GM23338 (cell line): Measurements from ENCODE around the gene SLC5A5. TPM values are rescaled to one million over a fixed set of nuclear protein-coding genes. Genes with fewer than 3 reads are reported as not detected.
A peak's percentile ranks its signal among the peaks of the same experiment; 100 is the strongest.

Experiments
- CREB1 ChIP-seq: fragments of 250-450 bp; sonication (Bioruptor Pico); IDR thresholded peaks from 2 replicates; pipeline ENCODE4 v1.5.0; 2020; ENCODE audit warnings: low read depth, mild to moderate bottlenecking, moderate library complexity
- EZH2 ChIP-seq: fragments of 200-600 bp; sonication (generic); IDR thresholded peaks from one replicate; pipeline ENCODE4 v1.8.0; 2017; ENCODE audit warnings: antibody characterized with exemption, mild to moderate bottlenecking, low read depth; ENCODE audit not compliant: unreplicated experiment
- EZH2phosphoT487 ChIP-seq: fragments of 200-600 bp; sonication (generic); IDR thresholded peaks from one replicate; pipeline ENCODE4 v1.8.1; 2018; ENCODE audit warnings: antibody characterized with exemption; ENCODE audit not compliant: unreplicated experiment
- JUNB ChIP-seq: IDR thresholded peaks from one replicate; pipeline ENCODE4 v1.6.1; 2016; ENCODE audit warnings: antibody characterized with exemption; ENCODE audit not compliant: unreplicated experiment
- POLR2AphosphoS5 ChIP-seq: IDR thresholded peaks from 2 replicates; pipeline ENCODE4 v1.6.1; 2016; ENCODE audit warnings: antibody characterized with exemption, low read depth
- STAT1 ChIP-seq: IDR thresholded peaks from one replicate; pipeline ENCODE4 v1.6.1; 2016; ENCODE audit warnings: antibody characterized with exemption; ENCODE audit not compliant: unreplicated experiment
- ZNF331 ChIP-seq: fragments of 250-450 bp; sonication (Bioruptor Pico); IDR thresholded peaks from 2 replicates; pipeline ENCODE4 v1.5.0; 2020; ENCODE audit warnings: low read depth, mild to moderate bottlenecking, moderate library complexity
- polyA plus RNA-seq: library from polyadenylated mRNA; unstranded; fragments of >200 nt; fragmentation: Nextera tagmentation; extraction: Ambion mirVana; gene quantifications from 2 replicates; pipeline ENCODE4 v1.2.1, GENCODE V29; 2016
- total RNA-seq: library from RNA; depleted of rRNA; stranded (reverse); fragments of >200 nt; shearing (Covaris generic); gene quantifications from 2 replicates; pipeline ENCODE4 v1.2.3, GENCODE V29; 2014
- TF ChIP-seq, protein P1 (sequence below): fragments of 250-450 bp; sonication (Bioruptor Pico); IDR thresholded peaks from 2 replicates; pipeline ENCODE4 v1.5.0; 2020; ENCODE audit warnings: mild to moderate bottlenecking, moderate library complexity
- TF ChIP-seq, protein P2 (sequence below): IDR thresholded peaks from one replicate; pipeline ENCODE4 v1.6.1; 2018; ENCODE audit warnings: antibody characterized with exemption; ENCODE audit not compliant: unreplicated experiment

Gene SLC5A5
- total and polyA plus RNA-seq, 2 experiments from 2014 or later: 1.0 to 2.1 TPM

DNA sequence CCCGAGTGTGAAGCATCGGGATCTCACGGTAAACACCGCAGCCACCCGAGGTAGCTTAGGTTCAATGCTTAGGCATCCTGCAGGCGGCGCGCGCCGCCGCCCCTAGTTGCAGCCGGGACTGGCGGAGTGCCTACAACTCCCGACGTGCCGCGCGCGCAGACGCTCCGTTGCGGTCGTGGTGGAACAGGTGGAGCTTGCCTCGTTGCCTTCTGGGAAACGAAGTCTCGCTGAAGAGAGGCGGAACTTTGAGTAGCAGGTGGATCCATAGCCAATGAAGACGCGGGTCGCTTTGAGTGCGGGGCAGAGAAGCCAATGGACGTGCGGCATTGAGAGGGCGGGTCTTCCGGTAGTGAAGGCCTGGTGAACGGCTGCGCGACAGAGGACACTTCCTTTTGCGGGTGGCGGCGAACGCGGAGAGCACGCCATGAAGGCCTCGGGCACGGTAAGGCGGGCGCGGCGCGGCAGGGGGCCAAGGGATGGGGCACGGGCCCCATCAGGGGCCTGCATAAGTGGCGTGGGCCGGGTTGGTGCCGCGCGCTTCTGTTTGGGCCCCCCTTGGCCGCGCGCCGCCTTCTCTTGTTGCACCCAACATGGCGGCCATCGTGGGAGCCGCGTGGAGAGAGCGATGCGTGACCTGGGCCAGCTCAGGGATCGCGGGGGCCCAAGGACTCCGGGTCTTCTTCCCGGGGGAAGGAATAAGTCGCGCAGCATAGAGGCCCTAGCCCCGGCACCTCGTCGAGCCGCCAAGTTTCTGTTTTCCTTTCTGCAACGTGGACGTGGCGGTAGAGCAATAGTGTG lies 12.0 kb upstream of the SLC5A5 start, which contains the start of gene RPL18A (continued):
- TF ChIP-seq, protein P1, sequence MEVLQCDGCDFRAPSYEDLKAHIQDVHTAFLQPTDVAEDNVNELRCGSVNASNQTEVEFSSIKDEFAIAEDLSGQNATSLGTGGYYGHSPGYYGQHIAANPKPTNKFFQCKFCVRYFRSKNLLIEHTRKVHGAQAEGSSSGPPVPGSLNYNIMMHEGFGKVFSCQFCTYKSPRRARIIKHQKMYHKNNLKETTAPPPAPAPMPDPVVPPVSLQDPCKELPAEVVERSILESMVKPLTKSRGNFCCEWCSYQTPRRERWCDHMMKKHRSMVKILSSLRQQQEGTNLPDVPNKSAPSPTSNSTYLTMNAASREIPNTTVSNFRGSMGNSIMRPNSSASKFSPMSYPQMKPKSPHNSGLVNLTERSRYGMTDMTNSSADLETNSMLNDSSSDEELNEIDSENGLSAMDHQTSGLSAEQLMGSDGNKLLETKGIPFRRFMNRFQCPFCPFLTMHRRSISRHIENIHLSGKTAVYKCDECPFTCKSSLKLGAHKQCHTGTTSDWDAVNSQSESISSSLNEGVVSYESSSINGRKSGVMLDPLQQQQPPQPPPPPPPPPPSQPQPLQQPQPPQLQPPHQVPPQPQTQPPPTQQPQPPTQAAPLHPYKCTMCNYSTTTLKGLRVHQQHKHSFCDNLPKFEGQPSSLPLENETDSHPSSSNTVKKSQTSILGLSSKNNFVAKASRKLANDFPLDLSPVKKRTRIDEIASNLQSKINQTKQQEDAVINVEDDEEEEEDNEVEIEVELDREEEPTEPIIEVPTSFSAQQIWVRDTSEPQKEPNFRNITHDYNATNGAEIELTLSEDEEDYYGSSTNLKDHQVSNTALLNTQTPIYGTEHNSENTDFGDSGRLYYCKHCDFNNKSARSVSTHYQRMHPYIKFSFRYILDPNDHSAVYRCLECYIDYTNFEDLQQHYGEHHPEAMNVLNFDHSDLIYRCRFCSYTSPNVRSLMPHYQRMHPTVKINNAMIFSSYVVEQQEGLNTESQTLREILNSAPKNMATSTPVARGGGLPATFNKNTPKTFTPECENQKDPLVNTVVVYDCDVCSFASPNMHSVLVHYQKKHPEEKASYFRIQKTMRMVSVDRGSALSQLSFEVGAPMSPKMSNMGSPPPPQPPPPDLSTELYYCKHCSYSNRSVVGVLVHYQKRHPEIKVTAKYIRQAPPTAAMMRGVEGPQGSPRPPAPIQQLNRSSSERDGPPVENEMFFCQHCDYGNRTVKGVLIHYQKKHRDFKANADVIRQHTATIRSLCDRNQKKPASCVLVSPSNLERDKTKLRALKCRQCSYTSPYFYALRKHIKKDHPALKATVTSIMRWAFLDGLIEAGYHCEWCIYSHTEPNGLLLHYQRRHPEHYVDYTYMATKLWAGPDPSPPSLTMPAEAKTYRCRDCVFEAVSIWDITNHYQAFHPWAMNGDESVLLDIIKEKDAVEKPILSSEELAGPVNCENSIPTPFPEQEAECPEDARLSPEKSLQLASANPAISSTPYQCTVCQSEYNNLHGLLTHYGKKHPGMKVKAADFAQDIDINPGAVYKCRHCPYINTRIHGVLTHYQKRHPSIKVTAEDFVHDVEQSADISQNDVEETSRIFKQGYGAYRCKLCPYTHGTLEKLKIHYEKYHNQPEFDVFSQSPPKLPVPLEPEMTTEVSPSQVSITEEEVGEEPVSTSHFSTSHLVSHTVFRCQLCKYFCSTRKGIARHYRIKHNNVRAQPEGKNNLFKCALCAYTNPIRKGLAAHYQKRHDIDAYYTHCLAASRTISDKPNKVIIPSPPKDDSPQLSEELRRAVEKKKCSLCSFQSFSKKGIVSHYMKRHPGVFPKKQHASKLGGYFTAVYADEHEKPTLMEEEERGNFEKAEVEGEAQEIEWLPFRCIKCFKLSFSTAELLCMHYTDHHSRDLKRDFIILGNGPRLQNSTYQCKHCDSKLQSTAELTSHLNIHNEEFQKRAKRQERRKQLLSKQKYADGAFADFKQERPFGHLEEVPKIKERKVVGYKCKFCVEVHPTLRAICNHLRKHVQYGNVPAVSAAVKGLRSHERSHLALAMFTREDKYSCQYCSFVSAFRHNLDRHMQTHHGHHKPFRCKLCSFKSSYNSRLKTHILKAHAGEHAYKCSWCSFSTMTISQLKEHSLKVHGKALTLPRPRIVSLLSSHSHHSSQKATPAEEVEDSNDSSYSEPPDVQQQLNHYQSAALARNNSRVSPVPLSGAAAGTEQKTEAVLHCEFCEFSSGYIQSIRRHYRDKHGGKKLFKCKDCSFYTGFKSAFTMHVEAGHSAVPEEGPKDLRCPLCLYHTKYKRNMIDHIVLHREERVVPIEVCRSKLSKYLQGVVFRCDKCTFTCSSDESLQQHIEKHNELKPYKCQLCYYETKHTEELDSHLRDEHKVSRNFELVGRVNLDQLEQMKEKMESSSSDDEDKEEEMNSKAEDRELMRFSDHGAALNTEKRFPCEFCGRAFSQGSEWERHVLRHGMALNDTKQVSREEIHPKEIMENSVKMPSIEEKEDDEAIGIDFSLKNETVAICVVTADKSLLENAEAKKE (CRISPR knock-in tag): no peak
- TF ChIP-seq EZH2phosphoT487 (no peak), CREB1 (CRISPR knock-in tag) (peak; percentile 73), STAT1 (no peak), JUNB (no peak), EZH2 (no peak), POLR2AphosphoS5 (peak; percentile 94), ZNF331 (no peak)
- TF ChIP-seq, protein P2, sequence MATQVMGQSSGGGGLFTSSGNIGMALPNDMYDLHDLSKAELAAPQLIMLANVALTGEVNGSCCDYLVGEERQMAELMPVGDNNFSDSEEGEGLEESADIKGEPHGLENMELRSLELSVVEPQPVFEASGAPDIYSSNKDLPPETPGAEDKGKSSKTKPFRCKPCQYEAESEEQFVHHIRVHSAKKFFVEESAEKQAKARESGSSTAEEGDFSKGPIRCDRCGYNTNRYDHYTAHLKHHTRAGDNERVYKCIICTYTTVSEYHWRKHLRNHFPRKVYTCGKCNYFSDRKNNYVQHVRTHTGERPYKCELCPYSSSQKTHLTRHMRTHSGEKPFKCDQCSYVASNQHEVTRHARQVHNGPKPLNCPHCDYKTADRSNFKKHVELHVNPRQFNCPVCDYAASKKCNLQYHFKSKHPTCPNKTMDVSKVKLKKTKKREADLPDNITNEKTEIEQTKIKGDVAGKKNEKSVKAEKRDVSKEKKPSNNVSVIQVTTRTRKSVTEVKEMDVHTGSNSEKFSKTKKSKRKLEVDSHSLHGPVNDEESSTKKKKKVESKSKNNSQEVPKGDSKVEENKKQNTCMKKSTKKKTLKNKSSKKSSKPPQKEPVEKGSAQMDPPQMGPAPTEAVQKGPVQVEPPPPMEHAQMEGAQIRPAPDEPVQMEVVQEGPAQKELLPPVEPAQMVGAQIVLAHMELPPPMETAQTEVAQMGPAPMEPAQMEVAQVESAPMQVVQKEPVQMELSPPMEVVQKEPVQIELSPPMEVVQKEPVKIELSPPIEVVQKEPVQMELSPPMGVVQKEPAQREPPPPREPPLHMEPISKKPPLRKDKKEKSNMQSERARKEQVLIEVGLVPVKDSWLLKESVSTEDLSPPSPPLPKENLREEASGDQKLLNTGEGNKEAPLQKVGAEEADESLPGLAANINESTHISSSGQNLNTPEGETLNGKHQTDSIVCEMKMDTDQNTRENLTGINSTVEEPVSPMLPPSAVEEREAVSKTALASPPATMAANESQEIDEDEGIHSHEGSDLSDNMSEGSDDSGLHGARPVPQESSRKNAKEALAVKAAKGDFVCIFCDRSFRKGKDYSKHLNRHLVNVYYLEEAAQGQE: peak; percentile 26
